T-helper 1 cell treated with Interleukin-12 subunit alpha and Interleukin-12 subunit beta and Interleukin-4 antibody, amounts not matched to agents 30 μg/mL and 1 μg/mL, for 36 hours (primary cell): Measurements from ENCODE around the gene MAB21L4.

Experiments
- H3K27ac Mint-ChIP-seq: one replicate; pipeline ENCODE4 v1.8.0; 2021; ENCODE audit warnings: mild to moderate bottlenecking, mixed read lengths
- H3K27me3 Mint-ChIP-seq: one replicate; pipeline ENCODE4 v1.8.0; 2021; ENCODE audit warnings: low read depth, mixed read lengths
- H3K36me3 Mint-ChIP-seq: one replicate; pipeline ENCODE4 v1.8.0; 2021; ENCODE audit warnings: low read depth, mixed read lengths
- H3K4me1 Mint-ChIP-seq: one replicate; pipeline ENCODE4 v1.8.0; 2021; ENCODE audit warnings: low read depth, mixed read lengths
- H3K4me3 Mint-ChIP-seq: one replicate; pipeline ENCODE4 v1.8.0; 2021; ENCODE audit warnings: mild to moderate bottlenecking, moderate library complexity, mixed read lengths
- H3K9me3 Mint-ChIP-seq: one replicate; pipeline ENCODE4 v1.8.0; 2021; ENCODE audit warnings: mixed read lengths

Gene MAB21L4

GRCh38 chr2:240894836-240895558, 959 bp downstream of the MAB21L4 start:
- Mint-ChIP-seq H3K4me1 (no peaks in the 10 kb centered on the region), H3K27ac (no peak overlapping the region), H3K9me3 (no peaks in the 10 kb centered on the region), H3K36me3 (no peaks in the 10 kb centered on the region), H3K4me3 (no peak overlapping the region), H3K27me3 (no peaks in the 10 kb centered on the region)

GRCh38 chr2:240894006-240894405, 1.9 kb downstream of the MAB21L4 start:
- Mint-ChIP-seq H3K4me3 (no peak overlapping the region), H3K36me3 (no peaks in the 10 kb centered on the region), H3K4me1 (no peaks in the 10 kb centered on the region), H3K9me3 (no peaks in the 10 kb centered on the region), H3K27ac (no peak overlapping the region), H3K27me3 (no peaks in the 10 kb centered on the region)

GRCh38 chr2:240893363-240893844, 2.6 kb downstream of the MAB21L4 start:
- no peak overlapping the region for H3K4me3 Mint-ChIP-seq
- H3K4me1 Mint-ChIP-seq: no peaks in the 10 kb centered on the region
- H3K9me3 Mint-ChIP-seq: no peaks in the 10 kb centered on the region
- H3K27me3 Mint-ChIP-seq: no peaks in the 10 kb centered on the region
- H3K27ac Mint-ChIP-seq: peak overlapping the region; percentile 15
- H3K36me3 Mint-ChIP-seq: no peaks in the 10 kb centered on the region

- no peak overlapping the region for H3K4me3 Mint-ChIP-seq
Observed at GRCh38 chr2:240892925-240893324, 3.0 kb downstream of the MAB21L4 start.

GRCh38 chr2:240892356-240892755, 3.6 kb downstream of the MAB21L4 start:
- no peak overlapping the region for H3K4me3 Mint-ChIP-seq
- no peak overlapping the region for H3K27ac Mint-ChIP-seq
- no peaks in the 10 kb centered on the region for H3K9me3 Mint-ChIP-seq
- no peaks in the 10 kb centered on the region for H3K36me3 Mint-ChIP-seq
- no peaks in the 10 kb centered on the region for H3K4me1 Mint-ChIP-seq
- H3K27me3 Mint-ChIP-seq: no peaks in the 10 kb centered on the region

More at GRCh38 chr2:240892925-240893324, 3.0 kb downstream of the MAB21L4 start:
- no peak overlapping the region for H3K27ac Mint-ChIP-seq
- no peaks in the 10 kb centered on the region for H3K27me3 Mint-ChIP-seq
- H3K36me3 Mint-ChIP-seq: no peaks in the 10 kb centered on the region
- no peaks in the 10 kb centered on the region for H3K9me3 Mint-ChIP-seq
- H3K4me1 Mint-ChIP-seq: no peaks in the 10 kb centered on the region

GRCh38 chr2:240891492-240892340, 4.2 kb downstream of the MAB21L4 start:
- no peak overlapping the region for H3K27ac Mint-ChIP-seq

GRCh38 chr2:240890691-240891090, 5.3 kb downstream of the MAB21L4 start:
- peaks cover 3% of the 10 kb centered on the region for H3K4me1 Mint-ChIP-seq
- H3K9me3 Mint-ChIP-seq: no peaks in the 10 kb centered on the region
- H3K4me3 Mint-ChIP-seq: no peak overlapping the region
- no peaks in the 10 kb centered on the region for H3K36me3 Mint-ChIP-seq
- H3K27ac Mint-ChIP-seq: no peak overlapping the region
- H3K27me3 Mint-ChIP-seq: no peaks in the 10 kb centered on the region

More at GRCh38 chr2:240891492-240892340, 4.2 kb downstream of the MAB21L4 start:
- H3K4me1 Mint-ChIP-seq: no peaks in the 10 kb centered on the region
- no peaks in the 10 kb centered on the region for H3K9me3 Mint-ChIP-seq
- H3K27me3 Mint-ChIP-seq: no peaks in the 10 kb centered on the region
- H3K4me3 Mint-ChIP-seq: no peak overlapping the region
- H3K36me3 Mint-ChIP-seq: no peaks in the 10 kb centered on the region

- H3K4me3 Mint-ChIP-seq: no peak overlapping the region
- no peak overlapping the region for H3K27ac Mint-ChIP-seq
- no peaks in the 10 kb centered on the region for H3K36me3 Mint-ChIP-seq
- H3K27me3 Mint-ChIP-seq: no peaks in the 10 kb centered on the region
- H3K9me3 Mint-ChIP-seq: no peaks in the 10 kb centered on the region
- peaks cover 4% of the 10 kb centered on the region for H3K4me1 Mint-ChIP-seq
Observed at GRCh38 chr2:240889601-240890560, 6.1 kb downstream of the MAB21L4 start.

- Mint-ChIP-seq H3K27ac (no peak overlapping the region), H3K27me3 (no peaks in the 10 kb centered on the region), H3K9me3 (no peaks in the 10 kb centered on the region), H3K4me1 (peaks cover 4% of the 10 kb centered on the region), H3K4me3 (no peak overlapping the region), H3K36me3 (no peaks in the 10 kb centered on the region)
Observed at GRCh38 chr2:240888890-240889573, 6.9 kb downstream of the MAB21L4 start.

GRCh38 chr2:240888130-240888889, 7.6 kb downstream of the MAB21L4 start:
- Mint-ChIP-seq H3K4me1 (peaks cover 4% of the 10 kb centered on the region), H3K27me3 (no peaks in the 10 kb centered on the region), H3K9me3 (no peaks in the 10 kb centered on the region), H3K27ac (no peak overlapping the region), H3K36me3 (no peaks in the 10 kb centered on the region), H3K4me3 (no peak overlapping the region)

GRCh38 chr2:240887631-240888030, 8.3 kb downstream of the MAB21L4 start:
- Mint-ChIP-seq H3K27ac (no peak overlapping the region), H3K4me1 (peaks cover 4% of the 10 kb centered on the region)

GRCh38 chr2:240886678-240887609, 9.0 kb downstream of the MAB21L4 start:
- Mint-ChIP-seq H3K27ac (no peak overlapping the region), H3K27me3 (peaks cover 6% of the 10 kb centered on the region), H3K4me1 (peaks cover 4% of the 10 kb centered on the region), H3K4me3 (no peak overlapping the region), H3K9me3 (no peaks in the 10 kb centered on the region), H3K36me3 (no peaks in the 10 kb centered on the region)

More at GRCh38 chr2:240887631-240888030, 8.3 kb downstream of the MAB21L4 start:
- H3K36me3 Mint-ChIP-seq: no peaks in the 10 kb centered on the region
- no peaks in the 10 kb centered on the region for H3K9me3 Mint-ChIP-seq
- H3K4me3 Mint-ChIP-seq: no peak overlapping the region
- peaks cover 3% of the 10 kb centered on the region for H3K27me3 Mint-ChIP-seq
